Bone marrow (tissue), 2 donors: ENCODE results near the gene CRELD1.
A peak's percentile ranks its signal among the peaks of the same experiment; 100 is the strongest.
"Not testable (repeated sequence)": the region's sequence is repeated elsewhere in the genome, so short reads cannot be mapped to it uniquely, and the experiment has no call there.

Experiments
- DNase-seq, 2 donors: peaks; one replicate each; lab custom pipeline; 2025; lab: John Stamatoyannopoulos, UW

Gene CRELD1

GRCh38 chr3:9934993-9935392 lies 1.4 kb downstream of the CRELD1 start:
- DNase-seq: no peak

- DNase-seq: no peak
Measured at GRCh38 chr3:9935966-9936510, 2.4 kb downstream of the CRELD1 start.

GRCh38 chr3:9937486-9938238 lies 4.0 kb downstream of the CRELD1 start:
- DNase-seq: no peak

- no peak for DNase-seq
Measured at GRCh38 chr3:9938966-9939365, 5.3 kb downstream of the CRELD1 start.

- not testable (repeated sequence) for DNase-seq
Measured at GRCh38 chr3:9939906-9940305, 6.3 kb downstream of the CRELD1 start.

- no peak for DNase-seq
Measured at GRCh38 chr3:9940746-9941145, 7.1 kb downstream of the CRELD1 start.

GRCh38 chr3:9942164-9942563 lies 8.5 kb downstream of the CRELD1 start:
- no peak for DNase-seq

- DNase-seq: no peak
Measured at GRCh38 chr3:9942934-9943690, 9.5 kb downstream of the CRELD1 start.

GRCh38 chr3:9944271-9944670 lies 10.6 kb downstream of the CRELD1 start:
- DNase-seq: no peak

GRCh38 chr3:9945358-9945757 lies 11.7 kb downstream of the CRELD1 start:
- DNase-seq: no peak

GRCh38 chr3:9946112-9947024 lies 12.7 kb downstream of the CRELD1 start:
- peak in 1 of 2 donors; percentile 10 for DNase-seq

GRCh38 chr3:9947025-9947995 lies 13.7 kb downstream of the CRELD1 start:
- no peak for DNase-seq

GRCh38 chr3:9948586-9948985 lies 15.0 kb downstream of the CRELD1 start:
- DNase-seq: no peak

GRCh38 chr3:9949115-9949514 lies 15.5 kb downstream of the CRELD1 start:
- no peak for DNase-seq

GRCh38 chr3:9949626-9950025 lies 16.0 kb downstream of the CRELD1 start:
- no peak for DNase-seq

GRCh38 chr3:9951126-9951525 lies 17.5 kb downstream of the CRELD1 start:
- DNase-seq: peak in 1 of 2 donors; percentile 9

GRCh38 chr3:9951598-9951961 lies 17.9 kb downstream of the CRELD1 start:
- no peak for DNase-seq

GRCh38 chr3:9951962-9952805 lies 18.6 kb downstream of the CRELD1 start, which contains the start of gene PRRT3:
Gene PRRT3, minus strand, starts transcription at chr3:9952408. Its CDS starts 2,293 bp downstream, at chr3:9950115.
- peak in 1 of 2 donors; percentile 30 for DNase-seq

- DNase-seq: no peak
Measured at GRCh38 chr3:9955067-9955502, 21.5 kb downstream of the CRELD1 start.
